Activated CD8-positive, alpha-beta memory T cell treated with anti-CD3 and anti-CD28 coated beads for 36 hours (primary cell): ENCODE measurements around the gene ARIH2. TPM values are rescaled to one million over a fixed set of nuclear protein-coding genes. Genes with fewer than 3 reads are reported as not detected.
"Not testable (repeated sequence)": the region's sequence is repeated elsewhere in the genome, so short reads cannot be mapped to it uniquely, and the experiment has no call there.

Source experiments
- CTCF ChIA-PET: fragments of 350-600 bp; sonication (Branson Sonifier 250); formaldehyde crosslinking; loops from one replicate; lab custom pipeline; 2021; ENCODE audit warnings: antibody characterized with exemption; lab: Charles Lee
- POLR2A ChIA-PET: fragments of 350-600 bp; sonication (Branson Sonifier 250); formaldehyde crosslinking; loops from one replicate; lab custom pipeline; 2021; ENCODE audit warnings: antibody characterized with exemption; lab: Charles Lee
- total RNA-seq, 2 experiments: library from RNA; stranded (reverse); gene quantifications; one replicate each; pipeline ENCODE4 v1.2.3, GENCODE V29; 2021

The ARIH2 gene
- total RNA-seq, result 100 to 1,000 TPM; 127 to 131 TPM

- POLR2A ChIA-PET, result interaction anchor here (0.6 to 3.0 kb wide), 11 partner anchors 10 to 175 kb away, joined by 3 to 49 read pairs (median 6); partner anchors contain the start of genes NDUFAF3, PRKAR2A, SLC25A20 and WDR6
- CTCF ChIA-PET, result interaction anchor here (1.0 to 1.8 kb wide), 5 partner anchors 10 to 71 kb away, joined by 3 to 9 read pairs (median 4); partner anchors contain the start of genes P4HTM and SLC25A20
Measured at GRCh38 chr3:48918388-48919214, at the start of gene ARIH2. Gene ARIH2 (plus strand): TSS chr3:48918842. CDS start chr3:48927559, 8,717 bp downstream.

DNA sequence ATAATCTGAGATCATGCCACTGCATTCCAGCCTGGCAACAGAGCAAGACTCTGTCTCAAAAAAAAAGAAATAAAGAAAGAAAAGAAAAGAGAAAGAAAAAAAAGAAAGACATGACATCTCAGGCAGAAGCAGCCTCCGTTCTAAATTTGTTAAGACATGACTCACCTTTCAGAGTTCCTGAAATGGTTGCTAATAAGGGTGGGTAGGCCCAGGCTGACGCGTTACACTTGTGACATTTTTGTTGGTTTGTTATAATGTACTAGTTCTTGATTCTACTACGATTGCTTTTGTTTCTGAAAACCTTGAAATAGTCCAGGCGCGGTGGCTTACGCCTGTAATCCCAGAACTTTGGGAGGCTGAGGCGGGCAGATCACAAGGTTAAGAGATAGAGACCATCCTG lies 41.0 kb upstream of the ARIH2 start:
- CTCF ChIA-PET, result no interaction called here
- POLR2A ChIA-PET, result no interaction called here

DNA sequence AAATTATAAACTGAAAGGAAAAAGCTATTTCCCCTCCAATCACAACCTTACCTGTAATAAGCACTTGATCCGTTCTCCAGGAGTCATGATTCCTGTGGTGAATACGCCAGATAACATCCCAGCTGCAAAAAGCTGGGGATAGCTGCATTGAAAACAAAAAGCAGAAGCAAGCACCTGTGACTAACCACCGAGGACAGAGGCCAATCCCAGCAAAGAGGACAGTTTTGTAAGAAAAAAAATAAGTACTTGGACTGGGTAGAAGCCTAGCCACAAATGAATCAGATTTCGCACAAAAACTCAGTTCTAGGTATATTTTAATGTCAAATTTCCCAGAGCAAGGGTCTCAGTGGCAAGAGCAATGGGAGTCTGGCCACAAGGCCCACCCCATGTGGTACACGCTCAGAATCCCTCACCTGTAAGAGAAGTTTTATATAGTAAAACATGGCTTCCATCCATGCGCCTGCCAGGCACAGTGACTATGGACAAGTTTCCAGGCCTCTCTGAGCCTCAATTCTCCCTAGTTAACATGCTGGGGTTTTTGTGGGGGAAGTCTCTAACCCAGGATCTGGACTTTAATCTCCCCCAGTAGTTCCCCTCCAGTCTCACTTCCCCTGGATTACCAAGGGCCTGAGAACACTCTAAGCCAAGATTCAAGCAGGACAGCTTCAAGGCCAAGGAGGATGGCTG lies 39.2 kb upstream of the ARIH2 start:
- ChIA-PET CTCF (no interaction called here), POLR2A (no interaction called here)

- ChIA-PET CTCF (interaction anchor here (0.7 kb wide), 1 partner anchor 70 kb away, joined by 3 read pairs; no protein-coding TSS in a partner anchor), POLR2A (no interaction called here)
Measured at GRCh38 chr3:48879994-48880377, 38.7 kb upstream of the ARIH2 start.

DNA sequence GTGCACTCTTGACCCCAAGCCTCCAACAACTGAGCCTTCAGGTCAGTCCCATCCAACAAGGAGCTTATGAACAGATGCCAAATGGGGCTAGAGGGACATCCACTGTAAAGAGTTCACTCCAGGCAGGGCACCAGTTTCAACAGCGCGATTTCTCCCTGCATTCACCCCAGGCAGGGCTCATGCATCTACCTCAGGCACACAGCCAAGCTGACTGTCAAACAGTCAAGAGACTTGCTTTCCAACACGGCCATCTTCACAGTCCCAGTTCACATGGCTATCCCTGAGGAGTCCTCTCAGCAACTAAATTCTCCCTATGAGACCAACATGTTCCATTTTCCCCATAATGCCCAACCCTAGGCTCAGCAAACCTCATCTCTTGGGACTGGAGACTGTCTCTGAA lies 37.6 kb upstream of the ARIH2 start:
- POLR2A ChIA-PET, result no interaction called here
- CTCF ChIA-PET, result no interaction called here

- CTCF ChIA-PET, result no interaction called here
- POLR2A ChIA-PET, result no interaction called here
Measured at GRCh38 chr3:48881652-48882114, 37.0 kb upstream of the ARIH2 start.

- ChIA-PET POLR2A (no interaction called here), CTCF (no interaction called here)
Measured at GRCh38 chr3:48885753-48886152, 32.9 kb upstream of the ARIH2 start.

DNA sequence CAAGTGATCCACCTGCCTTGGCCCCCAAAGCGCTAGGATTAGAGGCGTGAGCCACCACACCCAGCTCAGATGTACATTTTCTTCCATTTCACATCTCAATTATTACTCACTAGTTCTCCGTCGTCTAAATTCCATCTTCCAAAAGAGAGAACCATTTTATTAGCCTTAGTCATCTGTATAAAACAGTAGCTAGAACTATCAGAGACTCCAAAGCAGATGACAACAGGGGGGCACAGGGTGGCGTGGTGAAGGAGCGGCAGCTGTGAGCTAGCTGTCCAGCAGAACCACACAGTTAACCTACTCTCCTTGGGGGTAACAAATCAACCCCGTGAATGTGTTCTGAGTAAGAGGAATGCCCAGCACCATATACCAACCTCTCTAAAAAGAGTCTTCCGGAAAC lies 27.0 kb upstream of the ARIH2 start:
- CTCF ChIA-PET, result no interaction called here
- POLR2A ChIA-PET, result no interaction called here

- POLR2A ChIA-PET, result interaction anchor here (0.7 kb wide), 1 partner anchor 464 kb away, joined by 5 read pairs; no protein-coding TSS in a partner anchor
Measured at GRCh38 chr3:48894516-48894915, 24.1 kb upstream of the ARIH2 start.

GRCh38 chr3:48896936-48897335 lies 21.7 kb upstream of the ARIH2 start:
- CTCF ChIA-PET, result interaction anchor here (0.7 to 0.8 kb wide), 3 partner anchors 16 to 1298 kb away, joined by 3 to 5 read pairs (median 3); no protein-coding TSS in a partner anchor
- POLR2A ChIA-PET, result interaction anchor here (0.6 to 0.7 kb wide), 2 partner anchors 10 to 42 kb away, joined by 4 to 9 read pairs; no protein-coding TSS in a partner anchor

More at GRCh38 chr3:48894516-48894915, 24.1 kb upstream of the ARIH2 start:
- CTCF ChIA-PET, result interaction anchor here (0.6 kb wide), 1 partner anchor 973 kb away, joined by 4 read pairs; no protein-coding TSS in a partner anchor

DNA sequence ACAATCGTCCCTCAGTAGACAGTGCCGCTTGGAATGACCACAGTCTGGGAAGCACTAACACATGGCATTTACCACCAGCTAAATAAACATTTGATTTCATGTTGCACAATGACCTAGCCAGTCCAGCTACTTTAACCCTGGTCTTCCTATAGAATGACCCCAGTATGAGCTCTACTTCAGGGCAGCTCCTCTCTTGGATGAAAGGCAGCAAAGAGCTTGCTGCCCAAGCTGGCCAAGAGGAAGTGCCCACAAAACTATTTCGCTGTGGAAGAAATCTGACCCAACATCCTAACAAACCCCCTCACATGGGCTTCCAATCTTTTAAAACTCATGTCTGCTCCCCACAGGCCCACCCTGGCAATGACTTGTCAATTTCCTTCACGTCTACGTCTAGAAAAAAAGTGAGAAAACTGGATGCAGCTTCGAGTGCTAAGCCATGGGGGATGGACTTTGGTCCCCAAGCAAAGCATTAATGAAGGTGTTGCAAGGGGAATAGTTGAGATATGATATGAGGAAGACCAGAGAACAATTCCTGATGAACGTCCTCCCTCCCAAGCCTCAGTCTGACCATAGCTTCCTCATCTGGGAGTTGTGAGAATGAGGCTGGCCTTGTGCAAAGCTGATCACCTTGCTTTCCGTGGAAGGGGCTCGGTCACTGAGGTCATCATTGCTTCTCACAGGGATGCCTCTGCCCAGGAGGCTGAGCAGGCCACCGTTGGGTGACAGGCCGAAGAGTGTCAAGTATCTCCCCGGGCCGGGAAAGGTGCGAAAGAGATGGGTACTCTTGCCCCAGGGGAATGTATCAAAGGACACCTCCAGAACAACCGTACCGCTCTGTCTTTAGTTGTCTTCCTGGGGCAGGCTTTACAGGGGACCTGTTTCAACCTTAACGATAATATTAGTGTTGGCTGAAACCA lies 20.9 kb upstream of the ARIH2 start:
- ChIA-PET CTCF (interaction anchor here (0.7 to 1.0 kb wide), 5 partner anchors 16 to 1297 kb away, joined by 3 to 5 read pairs (median 4); partner anchors contain the start of gene PRKAR2A), POLR2A (interaction anchor here (0.6 to 2.7 kb wide), 4 partner anchors 11 to 50 kb away, joined by 4 to 23 read pairs (median 5); partner anchors contain the start of genes ARIH2 and PRKAR2A)

- ChIA-PET CTCF (interaction anchor here (0.9 to 1.1 kb wide), 3 partner anchors 20 to 51 kb away, joined by 3 to 5 read pairs (median 4); partner anchors contain the start of genes ARIH2 and PRKAR2A), POLR2A (interaction anchor here (0.6 to 2.7 kb wide), 5 partner anchors 21 to 109 kb away, joined by 3 to 23 read pairs (median 4); partner anchors contain the start of genes ARIH2 and PRKAR2A)
Measured at GRCh38 chr3:48898383-48899234, 20.0 kb upstream of the ARIH2 start, which contains the start of gene SLC25A20. Gene SLC25A20 (minus strand): TSS chr3:48898882. CDS start chr3:48898794, 88 bp downstream.

DNA sequence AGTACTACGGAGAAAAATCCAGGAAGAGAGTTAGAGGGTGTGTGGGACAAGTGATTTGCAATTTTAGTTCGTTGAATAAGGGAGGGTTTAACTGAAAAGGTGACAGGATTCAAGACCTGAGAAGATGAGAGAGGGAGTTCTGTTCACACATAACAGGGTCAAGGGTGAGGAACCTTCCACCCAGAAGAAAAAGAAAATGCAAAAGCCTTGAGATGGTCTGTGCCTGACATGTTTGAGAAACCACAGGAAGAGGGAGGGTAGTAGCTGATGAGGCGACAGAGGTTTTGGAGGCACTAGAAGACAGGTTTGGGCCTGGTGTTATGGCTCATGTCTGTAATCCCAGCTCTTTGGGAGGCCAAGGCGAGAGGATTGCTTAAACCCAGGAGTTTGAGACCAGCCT lies 19.4 kb upstream of the ARIH2 start:
- CTCF ChIA-PET, result interaction anchor here (1.1 kb wide), 1 partner anchor 20 kb away, joined by 3 read pairs; the partner anchor contains the start of gene ARIH2
- POLR2A ChIA-PET, result interaction anchor here (0.6 to 2.7 kb wide), 4 partner anchors 20 to 109 kb away, joined by 3 to 23 read pairs (median 5); partner anchors contain the start of genes ARIH2 and PRKAR2A

DNA sequence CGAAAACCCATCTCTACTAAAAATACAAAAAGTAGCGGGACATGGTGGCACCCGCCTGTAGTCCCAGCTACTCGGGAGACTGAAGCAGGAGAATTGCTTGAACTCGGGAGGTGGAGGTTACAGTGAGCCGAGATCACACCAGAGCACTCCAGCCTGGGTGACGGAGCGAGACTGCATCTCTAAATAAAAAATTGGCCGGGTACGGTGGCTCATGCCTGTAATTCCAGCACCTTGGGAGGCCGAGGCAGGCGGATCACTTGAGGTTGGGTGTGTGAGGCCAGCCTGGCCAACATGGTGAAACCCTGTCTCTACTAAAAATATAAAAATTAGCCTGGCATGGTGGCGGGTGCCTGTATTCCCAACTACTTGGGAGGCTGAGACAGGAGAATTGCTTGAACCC lies 11.6 kb upstream of the ARIH2 start:
- POLR2A ChIA-PET, result not testable (repeated sequence)
- CTCF ChIA-PET, result interaction anchor here (1.0 kb wide), 1 partner anchor 115 kb away, joined by 4 read pairs; the partner anchor contains the start of gene NDUFAF3

DNA sequence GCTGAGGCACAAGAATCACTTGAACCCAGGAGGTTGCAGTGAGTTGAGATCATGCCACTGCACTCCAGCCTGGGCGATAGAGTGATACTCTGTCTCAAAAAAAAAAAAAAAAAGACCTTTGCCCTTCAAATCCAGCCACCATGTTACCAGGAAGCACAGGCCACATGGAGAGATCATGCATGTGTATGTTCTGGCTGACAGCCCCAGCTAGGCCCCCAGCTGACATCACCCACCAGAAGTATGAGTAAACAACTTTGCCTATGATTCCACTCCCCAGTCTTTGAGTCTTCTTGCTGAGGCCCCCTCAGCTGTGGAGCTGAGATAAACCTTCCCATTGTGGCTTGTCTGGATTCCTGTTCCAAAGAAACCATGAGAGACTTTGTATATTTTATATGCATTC lies 3.3 kb upstream of the ARIH2 start:
- ChIA-PET CTCF (interaction anchor here (0.7 to 1.6 kb wide), 2 partner anchors 11 to 534 kb away, joined by 3 read pairs; no protein-coding TSS in a partner anchor), POLR2A (no interaction called here)
